BE2C (cell line): ENCODE data around the gene JAG2.
A peak's percentile ranks its signal among the peaks of the same experiment; 100 is the strongest.

Source experiments
- DNase-seq: peaks from one replicate; pipeline ENCODE4 v3.0.0-alpha.2; 2020
- H3K27me3 ChIP-seq: fragments of 250-450 bp; sonication (Bioruptor Pico); 2 replicates; pipeline ENCODE4 v1.5.1; 2020; ENCODE audit warnings: mild to moderate bottlenecking
- H3K36me3 ChIP-seq: fragments of 250-450 bp; sonication (Bioruptor Pico); 2 replicates; pipeline ENCODE4 v1.5.1; 2020; ENCODE audit warnings: mild to moderate bottlenecking
- H3K4me1 ChIP-seq: fragments of 250-450 bp; sonication (Bioruptor Pico); 2 replicates; pipeline ENCODE4 v1.5.1; 2020
- H3K4me3 ChIP-seq: 2 replicates; pipeline ENCODE4 v1.5.1; 2011; ENCODE audit warnings: low read depth, low read length
- H3K9me3 ChIP-seq: fragments of 250-450 bp; sonication (Bioruptor Pico); 2 replicates; pipeline ENCODE4 v1.5.1; 2020
- TF ChIP-seq, protein P1 (sequence below): IDR thresholded peaks from 2 replicates; pipeline ENCODE4 v1.5.1; 2012; ENCODE audit warnings: mild to moderate bottlenecking, low read depth, low read length

Gene JAG2

DNA sequence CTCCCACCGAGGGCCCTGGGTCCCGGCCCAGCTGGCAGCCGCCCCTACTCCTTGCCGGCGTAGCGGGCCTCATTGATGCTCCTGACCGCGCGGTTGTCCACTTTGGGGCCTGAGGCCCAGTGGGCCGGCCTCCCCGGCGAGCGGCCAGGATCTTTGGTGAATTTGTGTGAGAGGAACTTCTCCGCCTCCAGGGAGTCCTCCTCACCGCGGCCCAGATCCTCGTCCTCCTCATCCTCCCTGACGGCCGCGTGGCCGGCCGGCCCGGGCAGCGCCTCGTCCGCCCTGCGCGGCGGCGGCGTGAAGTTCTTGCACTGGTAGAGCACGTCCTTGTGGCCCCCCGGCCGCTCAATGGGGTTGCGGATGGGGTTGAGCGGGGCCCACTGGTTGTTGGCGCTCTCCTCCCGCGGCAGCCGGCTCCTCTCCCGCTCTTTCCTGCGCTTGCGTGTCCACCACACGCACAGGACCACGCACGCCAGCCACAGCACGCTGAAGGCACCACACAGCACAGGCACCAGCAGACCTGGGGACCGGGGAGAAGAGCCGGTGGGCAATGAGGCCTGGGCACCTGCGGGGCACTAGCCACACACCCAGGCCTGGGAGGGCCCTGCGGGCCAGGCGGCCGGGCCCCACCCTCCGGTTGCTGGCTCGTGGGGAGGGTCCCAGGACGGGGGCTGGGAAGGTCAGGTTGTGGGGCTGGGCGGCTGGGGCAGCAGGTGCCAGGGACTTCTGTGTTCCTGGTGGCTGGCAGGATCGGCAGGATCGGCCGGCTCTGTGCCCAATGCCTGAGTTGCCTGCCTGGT lies 25.7 kb downstream of the JAG2 start:
- peak; percentile 4 for DNase-seq
- Histone ChIP-seq H3K9me3 (no peaks in the 10 kb centered on the region; the same call in 1 of the 2 replicates), H3K4me1 (no peaks in the 10 kb centered on the region), H3K27me3 (no peaks in the 10 kb centered on the region), H3K4me3 (no peak overlapping the region), H3K36me3 (no peaks in the 10 kb centered on the region)
- TF ChIP-seq, protein P1, sequence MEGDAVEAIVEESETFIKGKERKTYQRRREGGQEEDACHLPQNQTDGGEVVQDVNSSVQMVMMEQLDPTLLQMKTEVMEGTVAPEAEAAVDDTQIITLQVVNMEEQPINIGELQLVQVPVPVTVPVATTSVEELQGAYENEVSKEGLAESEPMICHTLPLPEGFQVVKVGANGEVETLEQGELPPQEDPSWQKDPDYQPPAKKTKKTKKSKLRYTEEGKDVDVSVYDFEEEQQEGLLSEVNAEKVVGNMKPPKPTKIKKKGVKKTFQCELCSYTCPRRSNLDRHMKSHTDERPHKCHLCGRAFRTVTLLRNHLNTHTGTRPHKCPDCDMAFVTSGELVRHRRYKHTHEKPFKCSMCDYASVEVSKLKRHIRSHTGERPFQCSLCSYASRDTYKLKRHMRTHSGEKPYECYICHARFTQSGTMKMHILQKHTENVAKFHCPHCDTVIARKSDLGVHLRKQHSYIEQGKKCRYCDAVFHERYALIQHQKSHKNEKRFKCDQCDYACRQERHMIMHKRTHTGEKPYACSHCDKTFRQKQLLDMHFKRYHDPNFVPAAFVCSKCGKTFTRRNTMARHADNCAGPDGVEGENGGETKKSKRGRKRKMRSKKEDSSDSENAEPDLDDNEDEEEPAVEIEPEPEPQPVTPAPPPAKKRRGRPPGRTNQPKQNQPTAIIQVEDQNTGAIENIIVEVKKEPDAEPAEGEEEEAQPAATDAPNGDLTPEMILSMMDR = no peak

DNA sequence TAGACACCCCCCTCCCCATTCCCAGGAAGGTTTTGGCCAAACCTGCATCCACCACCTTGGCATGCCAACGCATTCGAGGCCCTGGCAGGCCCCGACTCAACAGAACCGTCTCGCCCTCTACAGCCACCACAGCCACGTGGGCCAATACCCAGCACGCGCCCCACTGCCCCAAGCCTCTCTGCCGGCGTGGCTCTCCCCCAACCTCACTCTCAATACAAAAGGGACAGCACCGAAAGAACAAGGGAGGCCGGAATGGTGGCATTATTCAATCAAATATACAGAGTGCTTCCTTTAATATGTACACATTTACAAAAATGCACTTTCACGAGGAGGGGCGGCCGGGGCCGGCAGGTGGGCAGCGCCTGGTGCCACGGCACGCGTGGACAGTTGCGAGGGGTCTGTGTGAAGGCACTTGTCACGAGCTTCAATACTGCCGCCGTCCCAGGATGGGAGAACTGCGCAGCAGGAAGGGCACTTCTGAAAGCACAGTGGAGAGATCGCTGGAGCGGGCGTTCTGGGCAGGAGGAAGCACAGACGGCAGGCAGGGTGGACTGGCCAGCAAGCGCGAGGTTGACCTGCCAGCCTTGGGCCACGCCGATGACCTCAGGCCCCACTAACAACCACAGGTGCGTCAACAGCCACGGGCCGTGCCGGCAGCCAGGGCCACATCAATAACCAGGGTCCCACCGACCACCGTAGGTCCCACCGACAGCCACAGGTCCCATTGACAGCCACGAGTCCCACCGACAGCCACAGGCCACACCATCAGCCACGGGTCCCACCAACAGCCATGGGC lies 26.9 kb downstream of the JAG2 start:
- H3K4me3 ChIP-seq = no peak overlapping the region
- DNase-seq = no peak
- no peaks in the 10 kb centered on the region for H3K4me1 ChIP-seq

DNA sequence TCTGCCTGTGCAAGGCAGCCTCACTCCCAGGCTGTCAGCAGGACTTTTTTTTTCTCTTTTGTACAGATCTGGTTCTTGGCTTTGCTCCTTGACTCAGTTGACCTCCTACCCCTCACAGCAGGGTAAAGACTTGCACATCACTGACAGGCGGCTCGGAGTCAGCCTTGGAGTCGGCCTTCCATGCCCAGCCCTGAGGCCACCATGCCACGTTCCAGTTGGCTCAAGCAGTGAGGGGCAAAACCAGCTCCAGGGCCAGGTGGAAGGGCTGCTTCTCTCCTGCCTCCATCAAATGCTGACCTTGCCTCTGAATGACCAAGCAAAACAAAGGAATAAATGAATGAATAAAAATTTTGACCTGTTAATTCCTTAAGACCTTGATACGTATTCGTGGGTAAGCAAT lies 27.6 kb downstream of the JAG2 start:
- H3K9me3 ChIP-seq = no peaks in the 10 kb centered on the region; the same call in 1 of the 2 replicates
- DNase-seq = no peak
- no peaks in the 10 kb centered on the region for H3K27me3 ChIP-seq
- TF ChIP-seq, protein P1 = no peak
- H3K36me3 ChIP-seq = no peaks in the 10 kb centered on the region
- no peak overlapping the region for H3K4me3 ChIP-seq
- no peaks in the 10 kb centered on the region for H3K4me1 ChIP-seq

More for the DNA sequence above, 26.9 kb downstream of the JAG2 start:
- Histone ChIP-seq H3K9me3 (no peaks in the 10 kb centered on the region; the same call in 1 of the 2 replicates), H3K27me3 (no peaks in the 10 kb centered on the region), H3K36me3 (no peaks in the 10 kb centered on the region)
- TF ChIP-seq, protein P1 = no peak

DNA sequence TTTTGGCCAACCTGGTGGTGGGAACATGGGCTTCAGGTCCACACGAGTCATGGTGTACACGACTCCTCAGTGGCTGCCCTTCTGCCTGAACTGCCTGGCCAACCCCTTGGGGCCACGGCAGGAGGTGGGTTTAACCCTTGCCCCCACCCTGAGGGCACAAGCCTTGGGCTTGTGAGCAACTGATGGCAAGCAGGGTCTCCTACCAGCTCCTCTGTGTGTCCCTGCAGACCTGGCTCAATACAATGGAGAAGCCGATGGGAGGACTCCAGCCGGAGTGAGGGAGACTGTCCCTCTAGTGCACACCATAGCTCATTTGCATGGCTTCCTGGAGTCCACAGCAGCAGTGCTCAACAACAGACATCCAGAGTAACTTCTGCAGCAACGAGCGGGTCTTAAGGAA lies 28.0 kb downstream of the JAG2 start:
- H3K4me3 ChIP-seq = no peak overlapping the region
- no peaks in the 10 kb centered on the region for H3K27me3 ChIP-seq
- TF ChIP-seq, protein P1 = no peak
- H3K4me1 ChIP-seq = no peaks in the 10 kb centered on the region
- DNase-seq = no peak
- no peaks in the 10 kb centered on the region for H3K36me3 ChIP-seq
- no peaks in the 10 kb centered on the region; the same call in 1 of the 2 replicates for H3K9me3 ChIP-seq

DNA sequence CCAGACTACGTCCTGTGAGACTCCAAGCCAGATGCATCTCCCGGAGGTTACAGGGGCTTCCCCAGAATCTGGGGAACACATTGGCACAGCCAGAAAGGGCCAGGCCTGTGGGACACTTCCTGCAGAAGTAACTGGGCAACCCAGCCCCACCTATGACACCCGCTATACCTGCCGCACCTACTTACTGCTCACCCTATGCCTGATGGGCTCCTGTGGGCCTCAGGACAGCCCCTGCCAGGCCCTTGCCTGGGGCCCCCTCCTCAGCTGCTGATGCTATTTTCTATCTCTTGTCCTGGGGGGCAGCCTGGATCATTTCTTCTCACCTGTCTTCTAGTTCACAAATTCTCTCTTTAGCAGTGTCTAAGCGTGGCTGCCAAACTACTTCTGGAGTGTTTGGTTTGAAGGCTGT lies 28.7 kb downstream of the JAG2 start:
- Histone ChIP-seq H3K9me3 (no peaks in the 10 kb centered on the region; the same call in 1 of the 2 replicates), H3K27me3 (no peaks in the 10 kb centered on the region), H3K36me3 (no peaks in the 10 kb centered on the region), H3K4me1 (no peaks in the 10 kb centered on the region), H3K4me3 (no peak overlapping the region)
- no peak for DNase-seq
- TF ChIP-seq, protein P1 = no peak
